Kidney epithelial cell (primary cell): Measurements from ENCODE around the gene GRIK1. TPM values are rescaled to one million over a fixed set of nuclear protein-coding genes. Genes with fewer than 3 reads are reported as not detected.

Experiments
- DNase-seq: peaks from one replicate; pipeline ENCODE4 v3.0.0-alpha.2; 2010; ENCODE audit warnings: low read depth
- H3K27me3 ChIP-seq: 2 replicates; pipeline ENCODE4 v1.6.0; 2011; ENCODE audit warnings: low read length; ENCODE audit not compliant: control insufficient read depth, insufficient read depth
- H3K36me3 ChIP-seq: 2 replicates; pipeline ENCODE4 v1.5.1; 2011; ENCODE audit warnings: low read length; ENCODE audit not compliant: control insufficient read depth, insufficient read depth
- H3K4me3 ChIP-seq: 2 replicates; pipeline ENCODE4 v1.5.1; 2011; ENCODE audit warnings: low read depth, mild to moderate bottlenecking, control low read depth, low read length
- CTCF ChIP-seq: IDR thresholded peaks from 2 replicates; pipeline ENCODE4 v1.5.1; 2011; ENCODE audit warnings: mild to moderate bottlenecking, moderate library complexity, low read length, control low read depth, inconsistent platforms; ENCODE audit not compliant: insufficient read depth, poor library complexity, severe bottlenecking
- total RNA-seq: library from RNA; depleted of rRNA; stranded (reverse); fragments of >200 nt; gene quantifications from 2 replicates; pipeline ENCODE4 v1.2.3, GENCODE V29; 2015

The GRIK1 gene
- total RNA-seq, 1 donor from 2014 or later, result not detected

DNA sequence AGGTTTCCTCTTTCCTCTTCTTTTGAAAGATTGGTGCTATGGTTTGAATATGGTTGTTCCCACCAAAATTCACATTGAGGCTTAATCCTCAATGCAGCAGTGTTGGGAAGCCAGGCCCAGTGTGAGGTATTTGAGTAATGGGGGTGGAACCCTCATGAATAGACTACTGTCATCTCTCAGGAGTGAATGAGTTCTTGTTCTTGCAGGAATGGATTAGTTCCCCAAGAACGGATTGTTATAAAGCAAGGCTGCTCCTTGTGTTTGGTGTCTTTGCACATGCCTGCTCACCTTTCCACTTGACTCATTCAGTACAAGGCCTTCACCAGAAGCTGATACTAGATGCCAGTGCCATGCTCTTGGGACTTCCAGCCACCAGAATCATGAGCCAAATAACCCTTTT is 417.9 kb downstream of the GRIK1 start:
- no peaks in the 10 kb centered on the region for H3K27me3 ChIP-seq
- TF ChIP-seq CTCF, result no peak
- H3K4me3 ChIP-seq, result no peak overlapping the region
- no peaks in the 10 kb centered on the region for H3K36me3 ChIP-seq
- DNase-seq, result no peak

DNA sequence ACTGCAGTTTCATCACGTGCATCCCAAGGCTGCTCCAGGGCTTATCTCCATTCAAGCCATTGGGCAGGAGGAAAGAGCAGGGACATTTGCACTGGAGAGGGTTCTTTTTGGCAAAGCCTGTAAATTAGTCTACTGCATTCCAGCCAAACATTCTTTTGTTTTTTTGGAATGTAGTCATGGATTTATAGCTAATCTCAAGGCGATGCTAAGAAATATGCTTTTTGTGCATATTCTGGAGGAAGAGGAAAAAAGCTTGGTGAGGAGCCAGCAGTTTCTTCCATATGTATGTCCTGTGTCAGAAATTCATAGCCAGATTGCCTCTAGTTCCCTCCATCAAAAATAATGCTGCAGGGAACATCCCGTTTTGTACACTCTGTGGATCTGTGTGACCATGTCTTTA is 419.6 kb downstream of the GRIK1 start:
- Histone ChIP-seq H3K36me3 (no peaks in the 10 kb centered on the region), H3K27me3 (no peaks in the 10 kb centered on the region), H3K4me3 (no peak overlapping the region)
- no peak for TF ChIP-seq CTCF
- DNase-seq, result no peak

DNA sequence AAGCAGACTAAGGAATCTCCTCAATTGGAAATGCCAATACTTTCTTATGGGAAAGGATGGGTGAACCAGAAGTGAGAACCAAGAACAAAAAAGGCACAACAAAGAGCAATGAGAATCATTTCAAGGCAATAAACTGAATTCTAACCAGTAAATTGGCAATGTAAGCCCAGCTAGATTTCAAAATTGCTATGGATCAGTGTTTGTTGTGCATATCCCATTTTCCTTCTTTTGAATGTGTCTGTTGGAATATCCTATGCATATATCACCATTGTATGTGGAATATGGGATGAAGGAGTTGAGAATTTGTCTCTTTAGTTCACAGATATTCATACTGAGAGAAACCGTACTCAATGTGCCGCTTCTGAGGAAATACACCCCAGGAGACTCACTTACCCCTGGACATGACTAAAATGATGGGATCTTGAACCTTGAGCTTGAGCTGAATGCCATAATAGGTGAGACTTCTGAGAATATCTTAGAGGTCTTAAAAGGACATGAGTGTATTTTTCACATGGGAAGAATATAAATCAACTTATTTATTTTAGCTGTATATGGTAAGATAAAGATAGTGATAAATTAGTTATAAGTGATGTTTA is 425.0 kb downstream of the GRIK1 start:
- no peaks in the 10 kb centered on the region for H3K36me3 ChIP-seq
- TF ChIP-seq CTCF, result no peak
- DNase-seq, result no peak
- no peaks in the 10 kb centered on the region for H3K27me3 ChIP-seq
- no peak overlapping the region for H3K4me3 ChIP-seq

DNA sequence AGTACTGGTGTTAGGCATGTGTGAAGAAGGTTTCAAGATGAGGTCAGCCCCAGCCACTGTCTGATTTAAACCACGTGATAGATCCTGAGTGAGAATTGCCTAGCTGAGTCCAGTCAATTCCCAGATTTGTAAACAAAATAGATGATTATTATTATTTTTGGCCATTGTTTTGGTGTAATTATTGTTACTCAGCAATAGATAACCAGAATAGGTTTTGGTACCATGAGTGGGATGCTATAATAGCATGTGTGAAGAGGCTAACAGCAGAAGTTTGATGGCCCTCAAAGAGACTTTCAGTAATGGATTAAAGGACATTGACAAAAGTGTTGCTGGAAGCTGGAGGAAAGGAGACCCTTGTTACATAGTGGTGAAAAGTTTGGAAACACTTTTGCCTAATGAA is 426.3 kb downstream of the GRIK1 start:
- H3K36me3 ChIP-seq, result no peaks in the 10 kb centered on the region
- H3K4me3 ChIP-seq, result no peak overlapping the region
- H3K27me3 ChIP-seq, result no peaks in the 10 kb centered on the region
- TF ChIP-seq CTCF, result no peak
- DNase-seq, result no peak

DNA sequence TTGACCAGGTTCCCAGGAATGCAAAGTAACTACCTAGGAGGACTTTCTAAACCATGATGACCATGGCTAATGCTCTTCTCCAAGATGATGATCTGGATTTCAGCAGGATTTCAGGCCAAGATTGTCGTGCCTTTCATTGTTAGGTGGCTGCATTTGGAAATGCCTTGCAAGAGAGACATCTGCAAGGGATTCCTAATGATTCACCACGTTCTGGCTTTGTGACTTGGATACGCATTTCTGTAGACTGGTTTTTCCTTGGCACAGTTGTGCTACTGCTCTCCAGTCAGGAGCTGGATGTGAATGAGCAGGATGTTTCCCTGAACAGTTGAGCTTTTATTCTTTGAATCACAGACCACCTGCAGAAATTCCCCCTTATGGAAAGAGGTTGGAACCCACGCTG is 428.7 kb downstream of the GRIK1 start:
- Histone ChIP-seq H3K27me3 (no peaks in the 10 kb centered on the region), H3K4me3 (no peak overlapping the region), H3K36me3 (no peaks in the 10 kb centered on the region)
- DNase-seq, result no peak
- no peak for TF ChIP-seq CTCF

DNA sequence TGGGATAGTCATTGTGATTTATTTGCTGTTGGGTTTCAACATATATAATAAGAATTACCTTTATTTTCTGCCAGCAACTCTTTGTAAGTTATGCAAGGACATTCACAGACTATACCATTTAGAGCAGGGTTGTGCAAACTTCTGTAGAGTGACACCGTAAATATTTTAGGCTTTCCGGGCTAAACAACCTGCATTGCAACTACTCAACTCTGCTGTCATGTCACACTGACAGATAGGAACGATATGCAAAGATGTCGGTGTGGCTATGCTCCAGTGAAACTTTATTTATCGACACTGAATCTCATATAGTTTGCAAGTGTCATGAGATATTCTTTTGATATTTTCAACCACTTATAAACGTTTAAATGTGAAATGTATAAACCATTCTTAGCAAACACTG is 430.7 kb downstream of the GRIK1 start:
- Histone ChIP-seq H3K36me3 (no peaks in the 10 kb centered on the region), H3K4me3 (no peak overlapping the region), H3K27me3 (no peaks in the 10 kb centered on the region)
- TF ChIP-seq CTCF, result no peak
- DNase-seq, result no peak
